Stimulated activated memory B cell treated with anti-CD40 and anti-IgM and Interleukin-4, amounts not matched to agents 10 μg/mL and 1 μg/mL and 100 μg/mL, for 72 hours (primary cell): ENCODE measurements around the gene MUC22.
"Not testable (repeated sequence)": the region's sequence is repeated elsewhere in the genome, so short reads cannot be mapped to it uniquely, and the experiment has no call there.

Experiments
- ATAC-seq: fragments of 150-1000 bp; cut with Tn5 transposase; 2 replicates; pipeline ENCODE4 v1.10.0; 2021
- H3K27ac Mint-ChIP-seq: one replicate; pipeline ENCODE4 v1.8.0; 2022; ENCODE audit warnings: mild to moderate bottlenecking, mixed read lengths
- H3K27me3 Mint-ChIP-seq: one replicate; pipeline ENCODE4 v1.8.0; 2022; ENCODE audit warnings: mixed read lengths
- H3K36me3 Mint-ChIP-seq: one replicate; pipeline ENCODE4 v1.8.0; 2022; ENCODE audit warnings: mixed read lengths
- H3K4me1 Mint-ChIP-seq: one replicate; pipeline ENCODE4 v1.8.0; 2022; ENCODE audit warnings: mixed read lengths
- H3K4me3 Mint-ChIP-seq: one replicate; pipeline ENCODE4 v1.8.0; 2022; ENCODE audit warnings: mild to moderate bottlenecking, moderate library complexity, mixed read lengths
- H3K9me3 Mint-ChIP-seq: one replicate; pipeline ENCODE4 v1.8.0; 2022; ENCODE audit warnings: mixed read lengths

Gene MUC22

GRCh38 chr6:31042806-31043205 lies 32.5 kb downstream of the MUC22 start:
- Mint-ChIP-seq H3K9me3 (no peaks in the 10 kb centered on the region), H3K4me1 (peaks cover 14% of the 10 kb centered on the region), H3K4me3 (peak overlapping the region; percentile 70), H3K36me3 (no peaks in the 10 kb centered on the region), H3K27me3 (peaks cover 56% of the 10 kb centered on the region), H3K27ac (peak overlapping the region; percentile 62)
- ATAC-seq: peak; percentile 45

GRCh38 chr6:31048099-31048498 lies 37.8 kb downstream of the MUC22 start:
- H3K4me3 Mint-ChIP-seq: no peak overlapping the region
- peaks cover 3% of the 10 kb centered on the region for H3K9me3 Mint-ChIP-seq
- no peaks in the 10 kb centered on the region for H3K36me3 Mint-ChIP-seq
- H3K27ac Mint-ChIP-seq: no peak overlapping the region
- ATAC-seq: no peak
- H3K27me3 Mint-ChIP-seq: peaks cover 58% of the 10 kb centered on the region
- peaks cover 13% of the 10 kb centered on the region for H3K4me1 Mint-ChIP-seq

- peaks cover 6% of the 10 kb centered on the region for H3K9me3 Mint-ChIP-seq
- peaks cover 6% of the 10 kb centered on the region for H3K36me3 Mint-ChIP-seq
- peaks cover 15% of the 10 kb centered on the region for H3K4me1 Mint-ChIP-seq
- no peak for ATAC-seq
- H3K27me3 Mint-ChIP-seq: peaks cover 68% of the 10 kb centered on the region
- H3K4me3 Mint-ChIP-seq: no peak overlapping the region
- no peak overlapping the region for H3K27ac Mint-ChIP-seq
Observed at GRCh38 chr6:31049518-31049917, 39.2 kb downstream of the MUC22 start.

GRCh38 chr6:31053187-31053586 lies 42.9 kb downstream of the MUC22 start:
- peak overlapping the region; percentile 50 for H3K27ac Mint-ChIP-seq
- peak overlapping the region; percentile 16 for H3K4me3 Mint-ChIP-seq
- H3K27me3 Mint-ChIP-seq: peaks cover 49% of the 10 kb centered on the region
- peaks cover 15% of the 10 kb centered on the region for H3K4me1 Mint-ChIP-seq
- not testable (repeated sequence) for H3K9me3 Mint-ChIP-seq, ATAC-seq, H3K36me3 Mint-ChIP-seq

- H3K27ac Mint-ChIP-seq: peak overlapping the region; percentile 50
- peaks cover 6% of the 10 kb centered on the region for H3K9me3 Mint-ChIP-seq
- peaks cover 15% of the 10 kb centered on the region for H3K4me1 Mint-ChIP-seq
- no peak overlapping the region for H3K4me3 Mint-ChIP-seq
- H3K36me3 Mint-ChIP-seq: peaks cover 6% of the 10 kb centered on the region
- peaks cover 43% of the 10 kb centered on the region for H3K27me3 Mint-ChIP-seq
- ATAC-seq: no peak
Observed at GRCh38 chr6:31053873-31054272, 43.6 kb downstream of the MUC22 start.

- Mint-ChIP-seq H3K9me3 (peaks cover 6% of the 10 kb centered on the region), H3K27me3 (peaks cover 33% of the 10 kb centered on the region), H3K36me3 (peaks cover 6% of the 10 kb centered on the region), H3K27ac (no peak overlapping the region), H3K4me3 (no peak overlapping the region), H3K4me1 (peaks cover 15% of the 10 kb centered on the region)
- ATAC-seq: no peak
Observed at GRCh38 chr6:31055441-31055840, 45.2 kb downstream of the MUC22 start.

- no peak overlapping the region for H3K4me3 Mint-ChIP-seq
- peaks cover 12% of the 10 kb centered on the region for H3K4me1 Mint-ChIP-seq
- H3K27me3 Mint-ChIP-seq: peaks cover 44% of the 10 kb centered on the region
- H3K36me3 Mint-ChIP-seq: peaks cover 6% of the 10 kb centered on the region
- ATAC-seq: no peak
- no peak overlapping the region for H3K27ac Mint-ChIP-seq
- H3K9me3 Mint-ChIP-seq: peaks cover 6% of the 10 kb centered on the region
Observed at GRCh38 chr6:31057426-31058003, 47.2 kb downstream of the MUC22 start.

GRCh38 chr6:31058128-31058894 lies 48.0 kb downstream of the MUC22 start:
- no peak overlapping the region for H3K27ac Mint-ChIP-seq
- H3K9me3 Mint-ChIP-seq: peaks cover 3% of the 10 kb centered on the region
- peaks cover 4% of the 10 kb centered on the region for H3K36me3 Mint-ChIP-seq
- no peak overlapping the region for H3K4me3 Mint-ChIP-seq
- peaks cover 4% of the 10 kb centered on the region for H3K4me1 Mint-ChIP-seq
- ATAC-seq: no peak
- peaks cover 41% of the 10 kb centered on the region for H3K27me3 Mint-ChIP-seq

- Mint-ChIP-seq H3K9me3 (no peaks in the 10 kb centered on the region), H3K27me3 (peaks cover 23% of the 10 kb centered on the region), H3K4me3 (no peak overlapping the region), H3K4me1 (no peaks in the 10 kb centered on the region), H3K27ac (no peak overlapping the region), H3K36me3 (no peaks in the 10 kb centered on the region)
- no peak for ATAC-seq
Observed at GRCh38 chr6:31060145-31060544, 49.9 kb downstream of the MUC22 start.

- peaks cover 6% of the 10 kb centered on the region for H3K4me1 Mint-ChIP-seq
- peaks cover 11% of the 10 kb centered on the region for H3K27me3 Mint-ChIP-seq
- ATAC-seq: no peak
- H3K27ac Mint-ChIP-seq: no peak overlapping the region
- no peak overlapping the region for H3K4me3 Mint-ChIP-seq
- no peaks in the 10 kb centered on the region for H3K36me3 Mint-ChIP-seq
- H3K9me3 Mint-ChIP-seq: no peaks in the 10 kb centered on the region
Observed at GRCh38 chr6:31063906-31064435, 53.7 kb downstream of the MUC22 start.

- Mint-ChIP-seq H3K27ac (no peak overlapping the region), H3K27me3 (peaks cover 11% of the 10 kb centered on the region), H3K4me1 (peaks cover 7% of the 10 kb centered on the region), H3K4me3 (no peak overlapping the region), H3K36me3 (no peaks in the 10 kb centered on the region), H3K9me3 (no peaks in the 10 kb centered on the region)
- ATAC-seq: no peak
Observed at GRCh38 chr6:31065556-31065955, 55.3 kb downstream of the MUC22 start.

- H3K4me3 Mint-ChIP-seq, H3K27ac Mint-ChIP-seq, ATAC-seq, H3K27me3 Mint-ChIP-seq, H3K4me1 Mint-ChIP-seq, H3K36me3 Mint-ChIP-seq, H3K9me3 Mint-ChIP-seq: not testable (repeated sequence)
Observed at GRCh38 chr6:31067028-31067427, 56.8 kb downstream of the MUC22 start.

- H3K27me3 Mint-ChIP-seq, H3K9me3 Mint-ChIP-seq, H3K4me3 Mint-ChIP-seq, H3K36me3 Mint-ChIP-seq, H3K27ac Mint-ChIP-seq, H3K4me1 Mint-ChIP-seq, ATAC-seq: not testable (repeated sequence)
Observed at GRCh38 chr6:31067891-31068668, 57.8 kb downstream of the MUC22 start.

- Mint-ChIP-seq H3K4me3 (no peak overlapping the region), H3K36me3 (no peaks in the 10 kb centered on the region), H3K27ac (no peak overlapping the region), H3K27me3 (no peaks in the 10 kb centered on the region), H3K4me1 (peaks cover 7% of the 10 kb centered on the region), H3K9me3 (no peaks in the 10 kb centered on the region)
- peak; percentile 89 for ATAC-seq
Observed at GRCh38 chr6:31068669-31069340, 58.5 kb downstream of the MUC22 start.

- no peak for ATAC-seq
- H3K4me3 Mint-ChIP-seq: no peak overlapping the region
- no peaks in the 10 kb centered on the region for H3K27me3 Mint-ChIP-seq
- H3K9me3 Mint-ChIP-seq: no peaks in the 10 kb centered on the region
- H3K36me3 Mint-ChIP-seq: no peaks in the 10 kb centered on the region
- H3K27ac Mint-ChIP-seq: no peak overlapping the region
- H3K4me1 Mint-ChIP-seq: peaks cover 7% of the 10 kb centered on the region
Observed at GRCh38 chr6:31070711-31071197, 60.5 kb downstream of the MUC22 start.
